ENCODE results near the gene SH3RF1. TPM values are rescaled to one million over a fixed set of nuclear protein-coding genes. Genes with fewer than 3 reads are reported as not detected.

Gene SH3RF1
- polyA plus RNA-seq, 1 experiment, result 11.0 TPM

DNA sequence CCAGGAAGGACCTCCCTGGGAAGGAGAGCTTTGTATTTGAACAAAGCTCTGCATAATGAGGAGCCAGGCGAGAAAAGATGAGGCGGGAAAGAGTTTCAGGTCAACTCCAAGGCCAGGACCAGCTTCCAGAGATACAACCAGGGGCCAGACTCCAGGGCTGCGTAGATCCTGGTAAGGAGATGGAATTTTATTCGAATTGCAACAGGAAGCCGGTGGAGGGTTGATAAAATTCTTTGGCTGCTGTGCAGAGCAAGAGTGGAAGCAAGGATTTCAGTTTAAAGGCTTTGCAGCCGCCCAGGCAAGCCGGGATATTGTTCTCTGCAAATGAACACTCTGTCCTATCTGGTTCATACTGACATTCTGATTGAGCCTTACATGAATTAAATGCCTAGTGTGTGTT lies 220.5 kb downstream of the SH3RF1 start:
- no peak for DNase-seq (ENCODE audit: low read depth, low spot score)
- Histone ChIP-seq H3K9me3 (ENCODE audit: control insufficient read depth, insufficient read depth, low read length) (no peaks in the 10 kb centered on the region), H3K27ac (ENCODE audit: low read depth, low read length) (no peak overlapping the region), H3K27me3 (ENCODE audit: control insufficient read depth, insufficient read depth, low read length) (no peaks in the 10 kb centered on the region), H3K4me3 (ENCODE audit: low read depth, low read length) (no peak overlapping the region)
- no peak for TF ChIP-seq CTCF (IDR thresholded peaks at IDR 0.05; ENCODE audit: low read depth, low read length)
- POLR2A ChIA-PET, result interaction anchor here (0.5 kb wide), 1 partner anchor 40 kb away, joined by 4 read pairs; the partner anchor contains the start of gene CBR4
- CTCF ChIA-PET, result no interaction called here

DNA sequence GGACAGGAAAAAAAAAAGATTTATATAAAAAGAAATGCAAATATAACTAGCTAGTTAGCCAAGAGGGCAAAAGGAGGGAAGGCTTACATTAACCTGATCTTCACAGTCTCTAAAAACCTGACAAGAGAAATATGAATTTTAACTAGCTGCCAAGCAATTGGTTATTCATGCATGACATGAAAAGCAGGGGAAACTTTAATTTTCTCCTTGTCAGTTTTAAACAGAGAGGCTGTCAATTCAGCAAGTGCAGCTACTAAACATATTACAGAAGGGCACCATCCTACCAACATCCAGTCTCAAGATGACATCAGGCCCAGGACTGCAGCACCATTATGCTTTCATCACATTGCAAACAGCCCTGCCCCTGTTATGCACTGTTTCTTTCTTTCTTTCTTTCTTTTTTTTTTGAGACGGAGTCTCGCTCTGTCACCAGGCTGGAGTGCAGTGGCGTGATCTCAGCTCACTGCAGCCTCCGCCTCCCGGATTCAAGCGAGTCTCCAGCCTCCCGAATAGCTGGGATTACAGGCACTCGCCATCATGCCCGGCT lies 221.8 kb downstream of the SH3RF1 start:
- no peak overlapping the region for H3K4me3 ChIP-seq (ENCODE audit: low read depth, low read length)
- no peaks in the 10 kb centered on the region for H3K27me3 ChIP-seq (ENCODE audit: control insufficient read depth, insufficient read depth, low read length)
- no peak for TF ChIP-seq CTCF (IDR thresholded peaks at IDR 0.05; ENCODE audit: low read depth, low read length)
- DNase-seq (ENCODE audit: low read depth, low spot score), result no peak
- H3K27ac ChIP-seq (ENCODE audit: low read depth, low read length), result no peak overlapping the region
- no peaks in the 10 kb centered on the region for H3K9me3 ChIP-seq (ENCODE audit: control insufficient read depth, insufficient read depth, low read length)
- ChIA-PET POLR2A (no interaction called here), CTCF (no interaction called here)

DNA sequence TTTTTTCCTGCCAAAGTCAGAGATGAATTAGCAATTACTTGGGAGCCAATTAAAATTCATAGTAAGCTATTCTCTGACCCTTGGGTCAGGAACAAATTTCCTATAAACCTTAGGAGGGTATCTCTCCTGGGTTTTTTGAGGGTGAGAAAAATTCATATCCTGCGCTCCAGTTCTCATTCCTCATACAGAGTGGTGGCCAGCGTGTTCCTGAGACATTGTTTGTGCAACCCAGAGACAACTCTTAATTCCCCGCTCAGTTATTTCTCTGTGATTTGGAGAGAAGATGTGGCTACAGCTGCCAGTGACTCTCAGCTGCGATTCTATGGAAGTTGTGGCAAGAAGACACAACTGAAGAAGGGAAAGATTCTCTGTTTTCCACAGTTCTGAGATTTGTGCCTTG lies 222.8 kb downstream of the SH3RF1 start:
- DNase-seq (ENCODE audit: low read depth, low spot score), result no peak
- ChIA-PET POLR2A (no interaction called here), CTCF (interaction anchor here (0.7 to 1.0 kb wide), 2 partner anchors 23 to 414 kb away, joined by 3 read pairs; no protein-coding TSS in a partner anchor)
- H3K4me3 ChIP-seq (ENCODE audit: low read depth, low read length), result no peak overlapping the region
- no peak for TF ChIP-seq CTCF (IDR thresholded peaks at IDR 0.05; ENCODE audit: low read depth, low read length)
- no peaks in the 10 kb centered on the region for H3K27me3 ChIP-seq (ENCODE audit: control insufficient read depth, insufficient read depth, low read length)
- no peak overlapping the region for H3K27ac ChIP-seq (ENCODE audit: low read depth, low read length)
- H3K9me3 ChIP-seq (ENCODE audit: control insufficient read depth, insufficient read depth, low read length), result no peaks in the 10 kb centered on the region

- DNase-seq (ENCODE audit: low read depth, low spot score), result no peak
- no peaks in the 10 kb centered on the region for H3K9me3 ChIP-seq (ENCODE audit: control insufficient read depth, insufficient read depth, low read length)
- TF ChIP-seq CTCF (IDR thresholded peaks at IDR 0.05; ENCODE audit: low read depth, low read length), result no peak
- ChIA-PET POLR2A (no interaction called here), CTCF (interaction anchor here (2.0 kb wide), 1 partner anchor 440 kb away, joined by 5 read pairs; no protein-coding TSS in a partner anchor)
- no peak overlapping the region for H3K4me3 ChIP-seq (ENCODE audit: low read depth, low read length)
- H3K27ac ChIP-seq (ENCODE audit: low read depth, low read length), result no peak overlapping the region
- no peaks in the 10 kb centered on the region for H3K27me3 ChIP-seq (ENCODE audit: control insufficient read depth, insufficient read depth, low read length)
These were observed 224.7 kb downstream of the SH3RF1 start for GRCh38 chr4:169045862-169046584.

DNA sequence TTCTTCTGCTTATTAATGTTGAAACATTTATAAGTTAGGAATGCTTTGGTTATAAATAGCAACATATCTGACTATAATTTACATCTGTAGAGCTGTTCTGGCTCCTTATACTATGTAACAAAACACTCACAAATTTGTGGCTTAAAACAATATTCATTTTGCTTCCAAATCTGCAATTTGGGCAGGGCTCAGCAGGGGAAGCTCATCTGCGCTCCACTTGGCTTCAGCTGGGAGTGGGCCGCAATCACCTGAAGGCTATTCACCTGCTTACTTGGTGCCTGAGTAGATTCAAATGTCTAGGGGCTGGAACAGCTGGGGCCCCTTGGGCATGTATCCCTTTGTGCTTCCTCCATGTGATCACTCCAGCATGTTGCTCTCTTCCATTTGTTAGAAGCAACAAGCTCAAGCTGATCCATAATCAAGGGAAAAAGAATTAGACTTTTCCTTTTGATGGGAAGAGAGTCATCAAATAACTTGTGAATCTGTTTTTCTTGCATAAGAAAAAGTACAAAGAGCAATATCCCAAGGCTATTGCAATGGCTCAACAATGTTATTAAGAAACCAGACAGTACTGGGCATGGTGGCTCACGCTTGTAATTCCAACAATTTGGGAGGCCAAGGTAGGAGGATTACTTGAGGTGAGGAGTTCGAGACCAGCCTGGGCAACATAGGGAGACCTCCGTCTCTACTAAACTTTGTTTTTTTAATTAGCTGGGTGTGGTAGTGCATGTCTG lies 225.9 kb downstream of the SH3RF1 start:
- Histone ChIP-seq H3K9me3 (ENCODE audit: control insufficient read depth, insufficient read depth, low read length) (no peaks in the 10 kb centered on the region), H3K27ac (ENCODE audit: low read depth, low read length) (no peak overlapping the region), H3K27me3 (ENCODE audit: control insufficient read depth, insufficient read depth, low read length) (no peaks in the 10 kb centered on the region), H3K4me3 (ENCODE audit: low read depth, low read length) (no peak overlapping the region)
- no peak for TF ChIP-seq CTCF (IDR thresholded peaks at IDR 0.05; ENCODE audit: low read depth, low read length)
- DNase-seq (ENCODE audit: low read depth, low spot score), result no peak
- ChIA-PET POLR2A (no interaction called here), CTCF (interaction anchor here (0.6 to 2.0 kb wide), 2 partner anchors 441 to 1044 kb away, joined by 3 to 5 read pairs; no protein-coding TSS in a partner anchor)
